Endothelial cell of umbilical vein (primary cell): ENCODE results near the gene ZMIZ1.

Experiments
- CTCF ChIP-seq, 2 donors: IDR thresholded peaks; 1 replicate in 1 of 2; 2 replicates in 1 of 2; pipeline ENCODE4 v1.5.1; 2011; ENCODE audit warnings: low read length in 2 of 2, mild to moderate bottlenecking in 2 of 2, moderate library complexity in 2 of 2, control low read depth in 1 of 2, inconsistent platforms in 1 of 2, low read depth in 1 of 2; ENCODE audit not compliant: insufficient read depth in 1 of 2; ENCODE audit errors: extremely low read depth in 1 of 2
- EZH2 ChIP-seq: IDR thresholded peaks from 2 replicates; pipeline ENCODE4 v1.6.1; 2012; ENCODE audit warnings: borderline replicate concordance, low read depth, mild to moderate bottlenecking, moderate library complexity, low read length, inconsistent platforms; ENCODE audit not compliant: severe bottlenecking
- MAX ChIP-seq: IDR thresholded peaks from 2 replicates; pipeline ENCODE4 v1.6.1; 2011; ENCODE audit not compliant: insufficient read depth, insufficient read length
- MYC ChIP-seq: IDR thresholded peaks from one replicate; pipeline ENCODE4 v1.6.1; 2011; ENCODE audit warnings: mild to moderate bottlenecking, low read depth, low read length
- POLR2A ChIP-seq: IDR thresholded peaks from 2 replicates; pipeline ENCODE4 v1.6.1; 2012; ENCODE audit warnings: low read depth, mild to moderate bottlenecking, control low read depth, low read length
- POLR2AphosphoS5 ChIP-seq: IDR thresholded peaks from 2 replicates; pipeline ENCODE4 v1.6.1; 2012; ENCODE audit warnings: low read depth, mild to moderate bottlenecking, control low read depth, low read length, moderate library complexity; ENCODE audit not compliant: insufficient read depth

GRCh38 chr10:79106256-79107050 lies 37.7 kb downstream of the ZMIZ1 start:
- TF ChIP-seq CTCF (IDR thresholded peaks at IDR 0.05; ENCODE audit: extremely low read depth in 1 of 2, insufficient read depth in 1 of 2, low read depth in 1 of 2, low read length in 2 of 2): no peak
- TF ChIP-seq POLR2A: no peak
- TF ChIP-seq EZH2: no peak
- TF ChIP-seq POLR2AphosphoS5: no peak
- no peak for TF ChIP-seq MAX
- TF ChIP-seq MYC: no peak
